NCI-H345 (cell line): ENCODE results near the gene ENTR1.
"Not testable (repeated sequence)": the region's sequence is repeated elsewhere in the genome, so short reads cannot be mapped to it uniquely, and the experiment has no call there.

Source experiments
- DNase-seq: peaks from one replicate; lab custom pipeline; 2025; lab: John Stamatoyannopoulos, UW

The ENTR1 gene

GRCh38 chr9:136419092-136419420 lies 8.6 kb upstream of the ENTR1 start:
- no peak for DNase-seq

GRCh38 chr9:136418182-136419091 lies 8.0 kb upstream of the ENTR1 start:
- DNase-seq: no peak

- DNase-seq: no peak
Measured at GRCh38 chr9:136416914-136417313, 6.5 kb upstream of the ENTR1 start.

- DNase-seq: no peak
Measured at GRCh38 chr9:136416427-136416826, 6.0 kb upstream of the ENTR1 start.

- DNase-seq: no peak
Measured at GRCh38 chr9:136412962-136413361, 2.5 kb upstream of the ENTR1 start.

GRCh38 chr9:136411378-136411777 lies 964 bp upstream of the ENTR1 start:
- no peak for DNase-seq

- peak; percentile 4 for DNase-seq
Measured at GRCh38 chr9:136409557-136410455, 608 bp downstream of the ENTR1 start.

GRCh38 chr9:136407911-136408310 lies 2.5 kb downstream of the ENTR1 start:
- DNase-seq: no peak

- not testable (repeated sequence) for DNase-seq
Measured at GRCh38 chr9:136407061-136407460, 3.4 kb downstream of the ENTR1 start.

GRCh38 chr9:136405904-136406303 lies 4.5 kb downstream of the ENTR1 start:
- DNase-seq: not testable (repeated sequence)

- no peak for DNase-seq
Measured at GRCh38 chr9:136405481-136405880, 4.9 kb downstream of the ENTR1 start.

- DNase-seq: no peak
Measured at GRCh38 chr9:136404801-136405136, 5.6 kb downstream of the ENTR1 start.

GRCh38 chr9:136403915-136404800 lies 6.3 kb downstream of the ENTR1 start:
- DNase-seq: no peak

- no peak for DNase-seq
Measured at GRCh38 chr9:136403538-136403914, 6.9 kb downstream of the ENTR1 start.

GRCh38 chr9:136402067-136402466 lies 8.3 kb downstream of the ENTR1 start:
- DNase-seq: no peak

GRCh38 chr9:136401173-136401922 lies 9.1 kb downstream of the ENTR1 start:
- no peak for DNase-seq

- peak; percentile 91 for DNase-seq
Measured at GRCh38 chr9:136400038-136400834, 10.2 kb downstream of the ENTR1 start, which contains the start of gene SNAPC4. SNAPC4 (minus strand) TSS chr9:136400170; CDS start chr9:136398428, 1,742 bp downstream.

- DNase-seq: peak; percentile 8
Measured at GRCh38 chr9:136399176-136400037, 11.0 kb downstream of the ENTR1 start.

GRCh38 chr9:136398286-136398685 lies 12.1 kb downstream of the ENTR1 start:
- DNase-seq: no peak
